Activated T-helper 1 cell treated with anti-CD3 and anti-CD28 coated beads, Interleukin-12 subunit alpha, Interleukin-12 subunit beta, Interleukin-2, Interleukin-4 antibody, amounts not matched to agents 30 ng/mL and 10 ng/mL and 1 ng/mL, durations not matched to agents 14 hours and 24 hours and 36 hours (primary cell): ENCODE measurements around the gene PPP3CB. TPM values are rescaled to one million over a fixed set of nuclear protein-coding genes. Genes with fewer than 3 reads are reported as not detected.

Experiments
- DNase-seq: peaks from one replicate; pipeline ENCODE4 v3.0.0; 2021; ENCODE audit warnings: low spot score
- H3K27ac Mint-ChIP-seq: one replicate; pipeline ENCODE4 v1.8.0; 2021; ENCODE audit warnings: mild to moderate bottlenecking, mixed read lengths
- H3K27me3 Mint-ChIP-seq: one replicate; pipeline ENCODE4 v1.8.0; 2022; ENCODE audit warnings: mild to moderate bottlenecking, moderate library complexity, mixed read lengths; ENCODE audit not compliant: insufficient read depth
- H3K36me3 Mint-ChIP-seq: one replicate; pipeline ENCODE4 v1.8.0; 2021; ENCODE audit warnings: low read depth, mixed read lengths
- H3K4me1 Mint-ChIP-seq: one replicate; pipeline ENCODE4 v1.8.0; 2021; ENCODE audit warnings: low read depth, mixed read lengths
- H3K4me3 Mint-ChIP-seq: one replicate; pipeline ENCODE4 v1.8.0; 2021; ENCODE audit warnings: mild to moderate bottlenecking, moderate library complexity, mixed read lengths
- H3K9me3 Mint-ChIP-seq: one replicate; pipeline ENCODE4 v1.8.0; 2021; ENCODE audit warnings: mixed read lengths
- intact Hi-C: fragments of 100-400 bp; cut with micrococcal nuclease; formaldehyde crosslinking; loops from one replicate; pipeline ENCODE4 v1.15.1; 2024
- total RNA-seq: library from RNA; stranded (reverse); gene quantifications from 2 replicates; pipeline ENCODE4 v1.2.3, GENCODE V29; 2022

PPP3CB gene
- total RNA-seq, 1 donor from 2014 or later = 43.6 TPM

DNA sequence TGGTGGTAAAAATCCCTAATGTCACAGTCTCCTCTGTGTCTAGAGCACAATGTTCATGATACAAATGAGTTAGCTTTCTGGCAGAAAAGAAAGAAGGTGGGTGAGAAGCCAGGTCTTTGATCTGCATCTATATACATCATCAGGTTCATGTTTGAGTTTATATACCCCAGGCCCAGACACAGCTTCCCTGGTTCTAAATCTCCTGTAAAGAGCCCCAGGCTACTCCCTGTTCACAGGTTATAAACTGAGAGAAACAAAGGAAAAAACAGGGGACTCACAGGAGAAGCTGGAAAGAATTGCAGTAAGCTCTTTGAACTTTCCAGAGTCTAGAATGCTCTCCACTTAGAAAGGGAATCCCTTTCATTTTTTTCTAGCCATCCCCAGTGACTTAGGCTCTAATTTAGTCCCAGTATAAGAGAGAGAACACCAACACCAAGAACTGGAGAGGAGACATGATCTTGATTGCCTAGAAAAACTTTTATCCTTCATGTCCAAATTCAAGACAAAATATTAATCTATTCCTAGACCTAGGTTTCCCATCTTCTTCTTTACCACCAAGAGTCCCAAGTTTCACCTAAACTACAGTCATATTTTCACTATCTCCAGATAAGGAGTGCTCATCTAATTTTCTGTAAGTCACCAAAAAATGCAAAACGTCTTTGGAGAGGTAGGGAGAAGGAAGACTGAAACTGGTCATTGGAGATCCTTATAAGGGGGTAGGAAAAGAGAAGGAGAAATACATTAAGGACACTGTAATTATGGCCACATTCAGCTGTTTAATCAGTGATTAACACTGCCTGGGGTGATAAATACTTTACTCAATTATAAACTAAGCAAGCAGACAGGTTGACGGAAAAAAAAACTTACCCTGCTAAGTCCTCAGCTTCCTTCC is 62.9 kb downstream of the PPP3CB start:
- Mint-ChIP-seq H3K27ac (no peak overlapping the region), H3K4me1 (peaks cover 12% of the 10 kb centered on the region), H3K9me3 (no peaks in the 10 kb centered on the region), H3K36me3 (peaks cover 26% of the 10 kb centered on the region), H3K27me3 (no peaks in the 10 kb centered on the region), H3K4me3 (no peak overlapping the region)
- intact Hi-C loops = no loop called here
- no peak for DNase-seq

DNA sequence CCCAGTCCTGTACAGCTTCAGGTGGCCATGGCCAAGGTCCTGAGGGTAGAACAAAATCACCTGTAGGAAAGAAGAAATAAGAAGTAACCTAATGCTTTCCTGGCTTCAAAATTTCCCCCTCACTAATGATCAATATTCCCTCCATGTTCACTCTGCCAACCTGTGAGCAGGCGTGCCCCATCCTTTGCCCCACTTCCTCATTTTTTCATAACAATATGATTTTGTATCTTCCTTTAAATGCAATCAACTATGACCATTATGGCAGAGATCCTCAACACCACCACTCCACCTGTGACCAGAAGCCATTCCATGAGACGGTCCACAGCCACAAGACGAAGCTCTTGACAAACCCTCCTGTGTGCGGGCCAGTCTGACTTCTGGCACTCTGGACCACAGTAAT is 69.5 kb downstream of the PPP3CB start:
- no peak overlapping the region for H3K4me3 Mint-ChIP-seq
- no peaks in the 10 kb centered on the region for H3K27me3 Mint-ChIP-seq
- no peak overlapping the region for H3K27ac Mint-ChIP-seq
- intact Hi-C loops = no loop called here
- peaks cover 51% of the 10 kb centered on the region for H3K36me3 Mint-ChIP-seq
- DNase-seq = no peak
- H3K4me1 Mint-ChIP-seq = no peaks in the 10 kb centered on the region
- no peaks in the 10 kb centered on the region for H3K9me3 Mint-ChIP-seq

GRCh38 chr10:73424478-73424877 is 71.3 kb downstream of the PPP3CB start:
- H3K27me3 Mint-ChIP-seq = no peaks in the 10 kb centered on the region
- H3K36me3 Mint-ChIP-seq = peaks cover 43% of the 10 kb centered on the region
- intact Hi-C loops = no loop called here
- H3K4me3 Mint-ChIP-seq = no peak overlapping the region
- H3K9me3 Mint-ChIP-seq = no peaks in the 10 kb centered on the region
- H3K27ac Mint-ChIP-seq = no peak overlapping the region
- no peak for DNase-seq
- H3K4me1 Mint-ChIP-seq = no peaks in the 10 kb centered on the region

DNA sequence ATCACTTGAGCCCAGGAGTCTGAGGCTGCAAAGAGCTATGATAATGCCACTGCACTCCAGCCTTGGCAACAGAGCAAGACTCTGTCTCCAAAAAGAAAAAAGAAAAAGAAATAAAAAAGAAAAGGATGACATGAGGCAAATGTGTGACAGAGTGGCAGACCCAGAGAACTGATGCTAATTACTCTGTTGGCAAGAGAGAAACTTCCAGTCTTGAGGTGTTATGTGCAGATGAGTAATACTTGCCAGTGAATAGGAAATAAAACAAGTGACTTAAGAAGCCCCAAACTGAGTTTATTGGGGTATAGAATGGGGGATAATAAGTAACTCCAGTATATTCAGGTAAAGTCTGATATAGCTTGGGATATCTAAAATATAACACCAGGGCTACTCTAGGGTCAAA is 72.5 kb downstream of the PPP3CB start:
- no peak for DNase-seq
- intact Hi-C loops = no loop called here
- H3K36me3 Mint-ChIP-seq = peaks cover 43% of the 10 kb centered on the region

GRCh38 chr10:73416571-73416970 is 79.3 kb downstream of the PPP3CB start:
- H3K27ac Mint-ChIP-seq = no peak overlapping the region
- H3K4me1 Mint-ChIP-seq = peaks cover 29% of the 10 kb centered on the region
- H3K9me3 Mint-ChIP-seq = no peaks in the 10 kb centered on the region
- DNase-seq = no peak
- peaks cover 7% of the 10 kb centered on the region for H3K36me3 Mint-ChIP-seq
- H3K4me3 Mint-ChIP-seq = no peak overlapping the region
- intact Hi-C loops = no loop called here
- H3K27me3 Mint-ChIP-seq = no peaks in the 10 kb centered on the region

More for the DNA sequence above, 72.5 kb downstream of the PPP3CB start:
- H3K4me1 Mint-ChIP-seq = peaks cover 8% of the 10 kb centered on the region
- no peaks in the 10 kb centered on the region for H3K27me3 Mint-ChIP-seq
- H3K9me3 Mint-ChIP-seq = no peaks in the 10 kb centered on the region
- H3K27ac Mint-ChIP-seq = no peak overlapping the region
- H3K4me3 Mint-ChIP-seq = no peak overlapping the region

- Mint-ChIP-seq H3K4me1 (peaks cover 43% of the 10 kb centered on the region), H3K27me3 (no peaks in the 10 kb centered on the region), H3K27ac (peak overlapping the region; percentile 68), H3K36me3 (peaks cover 14% of the 10 kb centered on the region), H3K4me3 (peak overlapping the region; percentile 92), H3K9me3 (no peaks in the 10 kb centered on the region)
- intact Hi-C loops = loop anchor here (1.0 kb wide), 2 partner anchors 82 to 167 kb away; partner anchors contain the start of genes DNAJC9 and PPP3CB
- no peak for DNase-seq
These were observed 81.4 kb downstream of the PPP3CB start for GRCh38 chr10:73414230-73414945.

GRCh38 chr10:73413528-73414229 is 82.1 kb downstream of the PPP3CB start, which contains the start of gene ANXA7:
Gene ANXA7 (minus strand): TSS chr10:73414058. CDS start chr10:73400856, 13,202 bp downstream.
- H3K4me1 Mint-ChIP-seq = peaks cover 45% of the 10 kb centered on the region

GRCh38 chr10:73413108-73413527 is 82.7 kb downstream of the PPP3CB start:
- Mint-ChIP-seq H3K9me3 (no peaks in the 10 kb centered on the region), H3K4me1 (peaks cover 44% of the 10 kb centered on the region), H3K27me3 (no peaks in the 10 kb centered on the region), H3K4me3 (peak overlapping the region; percentile 92), H3K27ac (peak overlapping the region; percentile 90), H3K36me3 (peaks cover 14% of the 10 kb centered on the region)
- intact Hi-C loops = loop anchor here (1.0 kb wide), 4 partner anchors 55 to 245 kb away; partner anchors contain the start of genes CFAP70, ECD, FAM149B1 and MRPS16
- peak; percentile 50 for DNase-seq

More at GRCh38 chr10:73413528-73414229, 82.1 kb downstream of the PPP3CB start, which contains the start of gene ANXA7:
- Mint-ChIP-seq H3K9me3 (no peaks in the 10 kb centered on the region), H3K27ac (peak within 1 kb of the TSS; percentile 90), H3K4me3 (peak within 1 kb of the TSS; percentile 92), H3K36me3 (peaks cover 14% of the 10 kb centered on the region), H3K27me3 (no peaks in the 10 kb centered on the region)
- intact Hi-C loops = loop anchor here (1.0 kb wide), 6 partner anchors 55 to 245 kb away; partner anchors contain the start of genes CFAP70, DNAJC9, ECD and FAM149B1
- peak; percentile 89 for DNase-seq

DNA sequence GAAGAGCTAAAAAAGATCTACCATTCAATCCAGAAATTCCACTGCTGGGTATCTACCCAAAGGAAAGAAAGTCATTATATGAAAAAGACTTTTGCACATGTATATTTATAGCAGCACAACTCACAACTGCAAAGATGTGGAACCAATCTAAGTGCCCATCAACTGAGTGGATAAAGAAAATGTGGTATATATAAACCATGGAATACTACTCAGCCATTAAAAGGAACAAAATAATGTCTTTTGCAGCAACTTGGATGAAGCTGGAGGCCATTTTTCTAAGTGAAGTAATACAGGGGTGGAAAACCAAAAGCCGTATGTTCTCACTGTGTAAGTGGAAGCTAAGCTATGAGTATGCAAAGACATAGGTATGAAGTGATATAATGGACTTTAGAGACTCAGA is 84.9 kb downstream of the PPP3CB start:
- no peak for DNase-seq
- H3K36me3 Mint-ChIP-seq = peaks cover 26% of the 10 kb centered on the region
- intact Hi-C loops = no loop called here
- peaks cover 49% of the 10 kb centered on the region for H3K4me1 Mint-ChIP-seq
- H3K9me3 Mint-ChIP-seq = no peaks in the 10 kb centered on the region
- no peak overlapping the region for H3K27ac Mint-ChIP-seq
- H3K27me3 Mint-ChIP-seq = no peaks in the 10 kb centered on the region
- H3K4me3 Mint-ChIP-seq = no peak overlapping the region

DNA sequence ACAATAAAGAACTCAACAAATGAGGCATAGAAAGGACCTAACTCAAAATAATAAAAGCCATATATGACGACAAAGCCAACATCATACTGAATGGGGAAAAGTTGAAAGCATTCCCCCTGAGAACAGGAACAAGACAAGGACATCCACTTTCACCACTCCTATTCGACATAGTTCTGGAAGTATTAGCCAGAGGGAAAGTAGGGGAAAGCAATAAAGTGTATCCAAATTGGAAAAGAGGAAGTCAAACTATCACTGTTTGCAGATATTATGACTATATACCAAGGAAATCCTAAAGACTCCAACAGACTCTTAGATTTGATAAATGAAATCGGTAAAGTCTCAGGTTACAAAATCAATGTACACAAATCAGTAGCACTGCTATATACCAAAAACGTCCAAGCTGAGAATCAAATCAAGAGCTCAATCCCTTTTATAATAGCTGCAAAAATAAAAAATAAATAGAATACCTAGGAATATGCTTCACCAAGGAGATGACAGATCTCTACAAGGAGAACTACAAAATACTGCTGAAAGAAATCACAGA is 86.8 kb downstream of the PPP3CB start:
- Mint-ChIP-seq H3K27me3 (no peaks in the 10 kb centered on the region), H3K36me3 (peaks cover 26% of the 10 kb centered on the region), H3K4me1 (peaks cover 43% of the 10 kb centered on the region), H3K9me3 (no peaks in the 10 kb centered on the region), H3K4me3 (no peak overlapping the region), H3K27ac (no peak overlapping the region)
- intact Hi-C loops = no loop called here
- DNase-seq = no peak

- no peaks in the 10 kb centered on the region for H3K9me3 Mint-ChIP-seq
- peaks cover 40% of the 10 kb centered on the region for H3K4me1 Mint-ChIP-seq
- no peak overlapping the region for H3K27ac Mint-ChIP-seq
- no peak overlapping the region for H3K4me3 Mint-ChIP-seq
- no peak for DNase-seq
- H3K27me3 Mint-ChIP-seq = no peaks in the 10 kb centered on the region
- H3K36me3 Mint-ChIP-seq = peaks cover 24% of the 10 kb centered on the region
- intact Hi-C loops = no loop called here
These were observed 87.8 kb downstream of the PPP3CB start for GRCh38 chr10:73408061-73408460.

GRCh38 chr10:73407495-73407894 is 88.3 kb downstream of the PPP3CB start:
- H3K4me1 Mint-ChIP-seq = peaks cover 35% of the 10 kb centered on the region
- peaks cover 21% of the 10 kb centered on the region for H3K36me3 Mint-ChIP-seq
- no peaks in the 10 kb centered on the region for H3K9me3 Mint-ChIP-seq
- no peak overlapping the region for H3K27ac Mint-ChIP-seq
- intact Hi-C loops = no loop called here
- no peak overlapping the region for H3K4me3 Mint-ChIP-seq
- no peak for DNase-seq
- H3K27me3 Mint-ChIP-seq = no peaks in the 10 kb centered on the region
